Central memory CD8-positive, alpha-beta T cell (primary cell): ENCODE data around the gene VAV2.

Experiments
- ATAC-seq: fragments of 150-1000 bp; cut with Tn5 transposase; replicated peaks from 2 replicates; pipeline ENCODE4 v1.10.0; 2022; ENCODE audit warnings: mild to moderate bottlenecking, moderate FRiP score, moderate number of reproducible peaks; ENCODE audit not compliant: poor library complexity, severe bottlenecking; ENCODE audit errors: extremely low read depth
- DNase-seq, 2 donors: peaks; one replicate each; pipeline ENCODE4 v3.0.0; 2021; ENCODE audit warnings: low spot score in 2 of 2
- H3K27ac Mint-ChIP-seq: one replicate; pipeline ENCODE4 v1.8.0; 2022; ENCODE audit warnings: low read depth, mild to moderate bottlenecking, moderate library complexity, mixed read lengths
- H3K27me3 Mint-ChIP-seq: one replicate; pipeline ENCODE4 v1.8.0; 2022; ENCODE audit warnings: mixed read lengths
- H3K36me3 Mint-ChIP-seq: one replicate; pipeline ENCODE4 v1.8.0; 2022; ENCODE audit warnings: mild to moderate bottlenecking, moderate library complexity, mixed read lengths; ENCODE audit not compliant: insufficient read depth
- H3K4me1 Mint-ChIP-seq: one replicate; pipeline ENCODE4 v1.8.0; 2022; ENCODE audit warnings: mixed read lengths
- H3K4me3 Mint-ChIP-seq: one replicate; pipeline ENCODE4 v1.8.0; 2022; ENCODE audit warnings: mild to moderate bottlenecking, moderate library complexity, mixed read lengths
- H3K9me3 Mint-ChIP-seq: one replicate; pipeline ENCODE4 v1.8.0; 2022; ENCODE audit warnings: mixed read lengths

VAV2 gene

GRCh38 chr9:133889584-133890301, 102.4 kb downstream of the VAV2 start:
- Mint-ChIP-seq H3K4me1 (no peaks in the 10 kb centered on the region), H3K27ac (no peak overlapping the region), H3K4me3 (no peak overlapping the region), H3K36me3 (peaks cover 1% of the 10 kb centered on the region), H3K9me3 (no peaks in the 10 kb centered on the region), H3K27me3 (no peaks in the 10 kb centered on the region)
- ATAC-seq: no peak
- no peak for DNase-seq

- Mint-ChIP-seq H3K4me1 (no peaks in the 10 kb centered on the region), H3K27me3 (no peaks in the 10 kb centered on the region), H3K4me3 (no peak overlapping the region), H3K36me3 (peaks cover 1% of the 10 kb centered on the region), H3K27ac (no peak overlapping the region), H3K9me3 (no peaks in the 10 kb centered on the region)
- ATAC-seq (no peak), DNase-seq (no peak)
These were observed 103.2 kb downstream of the VAV2 start for GRCh38 chr9:133888809-133889491.

GRCh38 chr9:133888048-133888808, 103.9 kb downstream of the VAV2 start:
- no peak for ATAC-seq

GRCh38 chr9:133887540-133888047, 104.5 kb downstream of the VAV2 start:
- ATAC-seq (no peak), DNase-seq (no peak)
- Mint-ChIP-seq H3K9me3 (no peaks in the 10 kb centered on the region), H3K27me3 (no peaks in the 10 kb centered on the region), H3K27ac (no peak overlapping the region), H3K4me1 (no peaks in the 10 kb centered on the region), H3K36me3 (no peaks in the 10 kb centered on the region), H3K4me3 (no peak overlapping the region)

More at GRCh38 chr9:133888048-133888808, 103.9 kb downstream of the VAV2 start:
- DNase-seq: no peak
- Mint-ChIP-seq H3K27me3 (no peaks in the 10 kb centered on the region), H3K4me1 (no peaks in the 10 kb centered on the region), H3K36me3 (no peaks in the 10 kb centered on the region), H3K9me3 (no peaks in the 10 kb centered on the region), H3K4me3 (no peak overlapping the region), H3K27ac (no peak overlapping the region)

- Mint-ChIP-seq H3K9me3 (no peaks in the 10 kb centered on the region), H3K36me3 (no peaks in the 10 kb centered on the region), H3K4me3 (no peak overlapping the region), H3K4me1 (no peaks in the 10 kb centered on the region), H3K27ac (no peak overlapping the region), H3K27me3 (no peaks in the 10 kb centered on the region)
- no peak for DNase-seq
- ATAC-seq: no peak
These were observed 105.3 kb downstream of the VAV2 start for GRCh38 chr9:133886563-133887501.

- no peaks in the 10 kb centered on the region for H3K27me3 Mint-ChIP-seq
- DNase-seq (no peak), ATAC-seq (no peak)
- no peaks in the 10 kb centered on the region for H3K36me3 Mint-ChIP-seq
- no peaks in the 10 kb centered on the region for H3K4me1 Mint-ChIP-seq
- no peak overlapping the region for H3K4me3 Mint-ChIP-seq
- no peaks in the 10 kb centered on the region for H3K9me3 Mint-ChIP-seq
- no peak overlapping the region for H3K27ac Mint-ChIP-seq
These were observed 107.0 kb downstream of the VAV2 start for GRCh38 chr9:133884907-133885744.

- Mint-ChIP-seq H3K4me3 (no peak overlapping the region), H3K36me3 (no peaks in the 10 kb centered on the region), H3K4me1 (no peaks in the 10 kb centered on the region), H3K27me3 (no peaks in the 10 kb centered on the region), H3K27ac (no peak overlapping the region), H3K9me3 (no peaks in the 10 kb centered on the region)
- DNase-seq: no peak
- ATAC-seq: no peak
These were observed 109.0 kb downstream of the VAV2 start for GRCh38 chr9:133882849-133883755.

GRCh38 chr9:133881671-133882381, 110.3 kb downstream of the VAV2 start:
- Mint-ChIP-seq H3K9me3 (no peaks in the 10 kb centered on the region), H3K4me3 (no peak overlapping the region), H3K27me3 (no peaks in the 10 kb centered on the region), H3K27ac (no peak overlapping the region), H3K36me3 (no peaks in the 10 kb centered on the region), H3K4me1 (no peaks in the 10 kb centered on the region)
- no peak for DNase-seq
- no peak for ATAC-seq

- no peak overlapping the region for H3K4me3 Mint-ChIP-seq
- H3K27ac Mint-ChIP-seq: no peak overlapping the region
These were observed 111.1 kb downstream of the VAV2 start for GRCh38 chr9:133880851-133881661.

GRCh38 chr9:133880136-133880535, 112.0 kb downstream of the VAV2 start:
- no peaks in the 10 kb centered on the region for H3K4me1 Mint-ChIP-seq
- H3K9me3 Mint-ChIP-seq: no peaks in the 10 kb centered on the region
- H3K27ac Mint-ChIP-seq: no peak overlapping the region
- no peaks in the 10 kb centered on the region for H3K36me3 Mint-ChIP-seq
- H3K27me3 Mint-ChIP-seq: no peaks in the 10 kb centered on the region
- ATAC-seq (no peak), DNase-seq (no peak)
- H3K4me3 Mint-ChIP-seq: no peak overlapping the region

More at GRCh38 chr9:133880851-133881661, 111.1 kb downstream of the VAV2 start:
- H3K4me1 Mint-ChIP-seq: no peaks in the 10 kb centered on the region
- DNase-seq (no peak), ATAC-seq (no peak)
- no peaks in the 10 kb centered on the region for H3K27me3 Mint-ChIP-seq
- no peaks in the 10 kb centered on the region for H3K36me3 Mint-ChIP-seq
- no peaks in the 10 kb centered on the region for H3K9me3 Mint-ChIP-seq
